ENCODE results near the gene GGCT. TPM values are rescaled to one million over a fixed set of nuclear protein-coding genes. Genes with fewer than 3 reads are reported as not detected.

GGCT gene, protein sequence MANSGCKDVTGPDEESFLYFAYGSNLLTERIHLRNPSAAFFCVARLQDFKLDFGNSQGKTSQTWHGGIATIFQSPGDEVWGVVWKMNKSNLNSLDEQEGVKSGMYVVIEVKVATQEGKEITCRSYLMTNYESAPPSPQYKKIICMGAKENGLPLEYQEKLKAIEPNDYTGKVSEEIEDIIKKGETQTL
- 58.7 to 89.2 TPM (median 74.6 TPM) in 5 replicates for total RNA-seq (2022; extraction: Qiagen RNA extraction; ENCODE audit: low read depth)

DNA sequence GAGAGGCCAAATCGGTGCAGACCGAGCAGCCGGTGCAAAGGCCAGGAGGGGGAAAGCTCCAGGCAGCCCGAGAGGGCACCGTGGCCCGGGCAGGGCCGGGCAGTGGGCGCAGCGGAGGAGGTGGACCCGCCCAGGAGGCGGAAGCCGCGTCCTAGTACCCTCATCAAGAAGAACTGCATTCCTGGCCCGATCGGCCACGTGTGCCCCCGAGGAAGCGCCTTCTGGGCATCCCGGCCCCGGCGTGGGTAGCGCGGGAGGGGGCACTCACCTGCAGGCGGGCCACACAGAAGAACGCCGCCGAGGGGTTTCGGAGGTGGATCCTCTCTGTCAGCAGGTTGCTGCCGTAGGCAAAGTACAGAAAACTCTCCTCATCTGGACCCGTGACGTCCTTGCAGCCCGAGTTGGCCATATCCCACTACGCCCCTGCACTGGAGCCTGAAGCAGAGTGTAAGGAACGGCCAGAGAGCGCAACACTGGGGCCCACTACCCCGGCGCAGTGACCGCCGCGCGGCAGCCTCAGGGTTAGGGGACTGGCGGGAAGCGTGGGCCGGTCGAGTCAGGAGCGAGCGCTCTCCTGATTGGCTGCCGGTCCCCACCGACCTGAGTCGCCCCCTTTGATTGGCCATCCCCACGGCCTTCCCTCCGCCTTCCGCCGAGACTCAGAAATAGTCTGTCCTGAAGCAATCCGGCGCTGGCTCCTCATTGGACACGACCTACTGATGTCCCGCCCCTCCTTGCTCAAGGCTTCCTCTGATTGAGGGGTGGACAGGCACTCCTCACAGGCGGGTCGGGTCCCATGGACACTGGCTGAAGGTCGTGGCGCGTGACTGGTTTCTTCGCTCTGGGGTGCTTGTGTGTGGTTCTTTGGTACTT lies at the start of gene GGCT:
Gene GGCT, minus strand, starts transcription at position 529 of the 873 bp plus-strand sequence. Its CDS starts 120 bp downstream, at position 409.

DNA sequence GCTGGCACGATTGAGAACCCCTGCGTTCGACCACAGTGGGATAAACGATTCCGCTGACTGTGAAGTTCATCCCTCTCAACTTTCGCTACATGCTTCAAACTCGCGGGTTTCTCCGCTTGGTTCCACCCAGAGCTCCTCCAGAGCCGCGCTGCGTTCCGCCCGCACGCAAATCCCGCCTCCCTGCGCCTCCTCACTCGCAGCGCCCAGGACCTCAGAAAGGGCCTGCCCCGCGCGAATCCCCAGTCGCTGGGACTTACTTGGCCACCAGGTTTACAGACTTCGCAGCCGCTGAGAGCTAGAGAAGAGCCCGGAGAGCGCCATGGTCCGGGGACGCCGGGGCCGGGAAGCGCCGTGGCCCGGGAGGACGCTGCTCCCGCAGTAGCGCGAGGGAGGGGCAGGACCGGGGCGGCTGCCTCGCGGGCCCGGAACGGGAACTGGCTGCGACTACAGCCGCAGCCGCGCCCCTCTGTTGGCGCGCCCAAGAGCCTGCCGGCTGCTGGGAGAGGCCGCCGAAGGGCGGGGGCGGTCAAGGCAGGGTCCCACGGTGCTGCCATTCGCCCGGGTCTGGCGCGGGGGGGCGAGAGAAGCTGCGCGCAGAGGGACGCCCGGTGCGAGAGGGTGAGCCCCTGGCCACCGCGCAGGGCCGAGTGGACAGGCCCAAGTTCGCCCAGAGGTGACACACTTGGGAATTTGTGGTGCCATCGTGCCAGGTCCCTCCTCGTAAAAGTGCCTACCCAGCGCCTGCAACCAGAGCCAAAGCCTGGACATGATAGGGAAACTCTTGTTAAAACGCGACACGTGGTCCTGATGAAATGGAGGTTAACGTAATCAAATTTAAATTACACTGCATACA lies 26.1 kb downstream of the GGCT start, which contains the start of gene NOD1:
Gene NOD1, minus strand, starts transcription at position 436 of the 853 bp plus-strand sequence. CDS start 21,863 bp downstream, outside the sequence.

Other genes starting within 250 kb of the GGCT start
- 4.1 to 8.2 TPM (median 7.3 TPM) in 5 replicates for gene ZNRF2, start 220.2 kb downstream of the GGCT start, total RNA-seq (2022; extraction: Qiagen RNA extraction; ENCODE audit: low read depth)
- 5.2 to 7.0 TPM (median 5.4 TPM) in 5 replicates for gene NOD1, start 26.0 kb downstream of the GGCT start, total RNA-seq (2022; extraction: Qiagen RNA extraction; ENCODE audit: low read depth)
- gene GARS1, start 90.0 kb upstream of the GGCT start, total RNA-seq (2022; extraction: Qiagen RNA extraction; ENCODE audit: low read depth) = 137 to 186 TPM (median 164 TPM) in 5 replicates
- gene CRHR2, start 177.6 kb upstream of the GGCT start, total RNA-seq (2022; extraction: Qiagen RNA extraction; ENCODE audit: low read depth) = 0.05 TPM in 1 of 5 replicates, not detected in the others
- not detected in 5 replicates for gene INMT, start 247.3 kb upstream of the GGCT start, total RNA-seq (2022; extraction: Qiagen RNA extraction; ENCODE audit: low read depth)

Measured in A549 treated with RU486 at 1 μM for 4 hours (cell line).